GM10847 (cell line): ENCODE measurements around the gene AKR7A2.

ENCODE experiments used
- POLR2A ChIP-seq: IDR thresholded peaks from 2 replicates; pipeline ENCODE4 v1.6.1; 2011; ENCODE audit not compliant: insufficient read length; ENCODE audit errors: extremely low read depth

AKR7A2 gene

GRCh38 chr1:19260211-19261138 lies 51.5 kb downstream of the AKR7A2 start:
- TF ChIP-seq POLR2A, result no peak

- no peak for TF ChIP-seq POLR2A
Observed at GRCh38 chr1:19258353-19258752, 53.6 kb downstream of the AKR7A2 start.

- no peak for TF ChIP-seq POLR2A
Observed at GRCh38 chr1:19257178-19257914, 54.6 kb downstream of the AKR7A2 start.

- no peak for TF ChIP-seq POLR2A
Observed at GRCh38 chr1:19255288-19255687, 56.7 kb downstream of the AKR7A2 start.

GRCh38 chr1:19254416-19254815 lies 57.5 kb downstream of the AKR7A2 start:
- no peak for TF ChIP-seq POLR2A
